HG03095 (cell line): Measurements from ENCODE around the gene SCAPER.

Experiments
- ATAC-seq: cut with Tn5 transposase; IDR thresholded peaks from one replicate; pipeline ENCODE4 v1.9.1; 2021; ENCODE audit warnings: moderate library complexity; ENCODE audit not compliant: unreplicated experiment

The SCAPER gene

GRCh38 chr15:76378691-76379090 is 526.4 kb downstream of the SCAPER start:
- ATAC-seq = no peak

GRCh38 chr15:76377751-76378150 is 527.4 kb downstream of the SCAPER start:
- ATAC-seq = no peak

GRCh38 chr15:76377217-76377616 is 527.9 kb downstream of the SCAPER start:
- no peak for ATAC-seq

GRCh38 chr15:76376816-76377215 is 528.3 kb downstream of the SCAPER start:
- ATAC-seq = no peak

GRCh38 chr15:76376029-76376428 is 529.1 kb downstream of the SCAPER start:
- no peak for ATAC-seq

- ATAC-seq = no peak
Observed at GRCh38 chr15:76368122-76368621, 537.0 kb downstream of the SCAPER start.

- ATAC-seq = no peak
Observed at GRCh38 chr15:76366714-76367113, 538.4 kb downstream of the SCAPER start.

GRCh38 chr15:76363251-76363650 is 541.9 kb downstream of the SCAPER start:
- no peak for ATAC-seq

- no peak for ATAC-seq
Observed at GRCh38 chr15:76360416-76360815, 544.7 kb downstream of the SCAPER start.

GRCh38 chr15:76359152-76359551 is 546.0 kb downstream of the SCAPER start:
- no peak for ATAC-seq

- ATAC-seq = no peak
Observed at GRCh38 chr15:76358453-76358852, 546.7 kb downstream of the SCAPER start.

- ATAC-seq = no peak
Observed at GRCh38 chr15:76354823-76355440, 550.2 kb downstream of the SCAPER start.

- ATAC-seq = no peak
Observed at GRCh38 chr15:76353903-76354302, 551.2 kb downstream of the SCAPER start.

- no peak for ATAC-seq
Observed at GRCh38 chr15:76353023-76353577, 552.0 kb downstream of the SCAPER start.

- ATAC-seq = no peak
Observed at GRCh38 chr15:76349301-76350070, 555.7 kb downstream of the SCAPER start.

GRCh38 chr15:76347482-76348055 is 557.6 kb downstream of the SCAPER start:
- ATAC-seq = no peak

GRCh38 chr15:76346669-76347481 is 558.3 kb downstream of the SCAPER start:
- ATAC-seq = no peak

- ATAC-seq = no peak
Observed at GRCh38 chr15:76345880-76346668, 559.1 kb downstream of the SCAPER start.

GRCh38 chr15:76345583-76345879 is 559.6 kb downstream of the SCAPER start:
- ATAC-seq = no peak

- ATAC-seq = no peak
Observed at GRCh38 chr15:76344893-76345582, 560.1 kb downstream of the SCAPER start.
